Natural killer cell (primary cell): ENCODE data around the gene TMEM161B. TPM values are rescaled to one million over a fixed set of nuclear protein-coding genes. Genes with fewer than 3 reads are reported as not detected.

Experiments
- ATAC-seq, 3 donors: fragments of 150-1000 bp in 2 of 3; fragments of 200-7000 bp in 1 of 3; cut with Tn5 transposase; 1 replicate in 1 of 3; 2 replicates in 2 of 3; pipeline ENCODE4 v1.10.0; 2021; ENCODE audit warnings: mild to moderate bottlenecking in 2 of 3, moderate library complexity in 2 of 3
- DNase-seq, 2 donors: peaks; one replicate each; pipeline versions ENCODE4 v3.0.0 to v3.0.0-alpha.2; 2013 to 2021; ENCODE audit warnings: mixed read lengths in 1 of 2
- H3K27ac ChIP-seq: one replicate; pipeline ENCODE4 v1.5.1; 2013; ENCODE audit warnings: mild to moderate bottlenecking, low read length
- H3K27me3 ChIP-seq: one replicate; pipeline ENCODE4 v1.6.1; 2013; ENCODE audit warnings: low read length; ENCODE audit not compliant: control insufficient read depth, insufficient read depth
- H3K36me3 ChIP-seq: one replicate; pipeline ENCODE4 v1.6.1; 2013; ENCODE audit warnings: low read length; ENCODE audit not compliant: control insufficient read depth, insufficient read depth
- H3K4me1 ChIP-seq: one replicate; pipeline ENCODE4 v1.6.1; 2013; ENCODE audit warnings: low read length; ENCODE audit not compliant: control insufficient read depth, insufficient read depth
- H3K4me3 ChIP-seq: one replicate; pipeline ENCODE4 v1.5.1; 2013; ENCODE audit warnings: low read length
- H3K9me3 ChIP-seq: one replicate; pipeline ENCODE4 v1.6.1; 2013; ENCODE audit warnings: low read length; ENCODE audit not compliant: control insufficient read depth, insufficient read depth
- H3K27ac Mint-ChIP-seq, 2 donors: one replicate each; pipeline ENCODE4 v1.8.0; 2022; ENCODE audit warnings: mild to moderate bottlenecking in 2 of 2, mixed read lengths in 2 of 2, moderate library complexity in 1 of 2
- H3K27me3 Mint-ChIP-seq, 2 donors: one replicate each; pipeline ENCODE4 v1.8.0; 2022; ENCODE audit warnings: low read depth in 2 of 2, mixed read lengths in 2 of 2
- H3K36me3 Mint-ChIP-seq: one replicate; pipeline ENCODE4 v1.8.0; 2022; ENCODE audit warnings: mixed read lengths
- H3K4me1 Mint-ChIP-seq, 2 donors: one replicate each; pipeline ENCODE4 v1.8.0; 2022; ENCODE audit warnings: mixed read lengths in 2 of 2
- H3K4me3 Mint-ChIP-seq: one replicate; pipeline ENCODE4 v1.8.0; 2022; ENCODE audit warnings: mild to moderate bottlenecking, moderate library complexity, mixed read lengths
- H3K9me3 Mint-ChIP-seq, 2 donors: one replicate each; pipeline ENCODE4 v1.8.0; 2022; ENCODE audit warnings: mixed read lengths in 2 of 2
- WGBS: methylation state at CpG from one replicate; pipeline ENCODE4 v1.1.7; 2013; ENCODE audit warnings: missing lambda C conversion rate; ENCODE audit not compliant: insufficient coverage; 5-methylcytosine and 5-hydroxymethylcytosine counted together
- intact Hi-C: fragments of 100-400 bp; cut with micrococcal nuclease; formaldehyde crosslinking; loops from one replicate; pipeline ENCODE4 v1.14.2; 2022
- total RNA-seq, 4 donors: library from RNA; stranded (reverse); fragments of 120-200 nt in 1 of 4; gene quantifications; one replicate each; pipeline versions ENCODE4 v1.2.3 to v1.2.4, GENCODE V29; 2013 to 2022
- TF ChIP-seq, protein P1 (sequence below): fragments of 200-600 bp; IDR thresholded peaks from one replicate; pipeline ENCODE4 v1.8.0; 2022; ENCODE audit warnings: antibody characterized with exemption

Gene TMEM161B
- total RNA-seq, 3 donors from 2014 or later (not counting 1 experiment from before 2014, with no cell fraction given) = 29.8 to 33.9 (median 33.2) TPM

DNA sequence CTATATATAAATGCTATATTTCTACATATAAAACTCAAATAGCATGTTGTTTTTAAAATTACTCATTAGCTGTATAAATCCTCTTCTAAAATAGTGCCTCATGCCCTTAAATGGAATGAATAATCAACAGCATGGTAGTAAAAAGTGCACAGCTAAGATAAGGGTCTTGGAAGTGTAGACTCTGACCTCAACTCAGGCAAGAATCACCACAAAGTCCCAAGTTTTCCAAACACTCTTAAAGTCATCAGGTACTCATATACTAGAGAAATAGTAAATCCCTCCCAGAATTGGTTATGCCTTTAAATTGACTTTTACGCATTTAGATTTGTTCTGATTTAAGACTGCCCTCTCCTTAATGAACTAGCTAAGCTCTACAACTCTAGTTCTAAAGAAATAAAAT lies 113.8 kb downstream of the TMEM161B start:
- intact Hi-C loops = no loop called here
- H3K27ac Mint-ChIP-seq = no peak overlapping the region

DNA sequence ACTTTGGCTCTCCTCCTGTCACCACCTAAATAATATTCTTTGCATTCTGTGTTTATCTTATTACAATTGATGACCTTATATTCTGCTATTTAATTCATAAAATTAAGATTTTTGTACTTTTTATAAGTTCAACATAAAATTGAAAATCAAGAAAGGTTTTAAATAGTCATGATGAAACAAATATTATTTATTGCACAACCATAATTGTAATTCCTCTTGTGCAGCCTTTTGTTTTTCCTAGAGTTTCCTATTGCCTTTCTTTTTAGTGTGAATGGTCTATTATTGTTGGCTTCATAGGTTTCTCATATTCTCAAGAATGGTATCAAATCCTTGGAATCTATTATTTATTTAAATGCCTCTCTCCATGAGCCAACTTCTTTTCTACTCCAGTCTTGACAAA lies 117.9 kb downstream of the TMEM161B start:
- H3K4me1 Mint-ChIP-seq = peaks cover 0 to 3% of the 10 kb centered on the region in 2 donors
- Histone ChIP-seq H3K4me1 (peaks cover 4% of the 10 kb centered on the region), H3K27ac (no peak overlapping the region), H3K9me3 (no peaks in the 10 kb centered on the region), H3K4me3 (no peak overlapping the region), H3K36me3 (no peaks in the 10 kb centered on the region), H3K27me3 (peaks cover 34% of the 10 kb centered on the region)
- H3K36me3 Mint-ChIP-seq = peaks cover 16% of the 10 kb centered on the region
- intact Hi-C loops = no loop called here
- DNase-seq = no peak
- H3K27ac Mint-ChIP-seq = no peak overlapping the region
- peaks cover 37 to 60% of the 10 kb centered on the region in 2 donors for H3K27me3 Mint-ChIP-seq
- H3K9me3 Mint-ChIP-seq = peaks cover 2 to 12% of the 10 kb centered on the region in 2 donors
- ATAC-seq = no peak
- TF ChIP-seq, protein P1, sequence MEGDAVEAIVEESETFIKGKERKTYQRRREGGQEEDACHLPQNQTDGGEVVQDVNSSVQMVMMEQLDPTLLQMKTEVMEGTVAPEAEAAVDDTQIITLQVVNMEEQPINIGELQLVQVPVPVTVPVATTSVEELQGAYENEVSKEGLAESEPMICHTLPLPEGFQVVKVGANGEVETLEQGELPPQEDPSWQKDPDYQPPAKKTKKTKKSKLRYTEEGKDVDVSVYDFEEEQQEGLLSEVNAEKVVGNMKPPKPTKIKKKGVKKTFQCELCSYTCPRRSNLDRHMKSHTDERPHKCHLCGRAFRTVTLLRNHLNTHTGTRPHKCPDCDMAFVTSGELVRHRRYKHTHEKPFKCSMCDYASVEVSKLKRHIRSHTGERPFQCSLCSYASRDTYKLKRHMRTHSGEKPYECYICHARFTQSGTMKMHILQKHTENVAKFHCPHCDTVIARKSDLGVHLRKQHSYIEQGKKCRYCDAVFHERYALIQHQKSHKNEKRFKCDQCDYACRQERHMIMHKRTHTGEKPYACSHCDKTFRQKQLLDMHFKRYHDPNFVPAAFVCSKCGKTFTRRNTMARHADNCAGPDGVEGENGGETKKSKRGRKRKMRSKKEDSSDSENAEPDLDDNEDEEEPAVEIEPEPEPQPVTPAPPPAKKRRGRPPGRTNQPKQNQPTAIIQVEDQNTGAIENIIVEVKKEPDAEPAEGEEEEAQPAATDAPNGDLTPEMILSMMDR = no peak
- no peak overlapping the region for H3K4me3 Mint-ChIP-seq

More for the DNA sequence above, 113.8 kb downstream of the TMEM161B start:
- 92% methylated on average over 1 of the region's 1 CpG for WGBS
- peaks cover 35 to 65% of the 10 kb centered on the region in 2 donors for H3K27me3 Mint-ChIP-seq
- TF ChIP-seq, protein P1 = no peak
- Histone ChIP-seq H3K36me3 (no peaks in the 10 kb centered on the region), H3K9me3 (no peaks in the 10 kb centered on the region), H3K27ac (no peak overlapping the region), H3K4me1 (no peaks in the 10 kb centered on the region), H3K27me3 (peaks cover 15% of the 10 kb centered on the region), H3K4me3 (no peak overlapping the region)
- ATAC-seq (no peak), DNase-seq (no peak)
- peaks cover 16% of the 10 kb centered on the region for H3K36me3 Mint-ChIP-seq
- H3K9me3 Mint-ChIP-seq = peaks cover 2 to 12% of the 10 kb centered on the region in 2 donors
- no peaks in the 10 kb centered on the region for H3K4me1 Mint-ChIP-seq
- H3K4me3 Mint-ChIP-seq = no peak overlapping the region

DNA sequence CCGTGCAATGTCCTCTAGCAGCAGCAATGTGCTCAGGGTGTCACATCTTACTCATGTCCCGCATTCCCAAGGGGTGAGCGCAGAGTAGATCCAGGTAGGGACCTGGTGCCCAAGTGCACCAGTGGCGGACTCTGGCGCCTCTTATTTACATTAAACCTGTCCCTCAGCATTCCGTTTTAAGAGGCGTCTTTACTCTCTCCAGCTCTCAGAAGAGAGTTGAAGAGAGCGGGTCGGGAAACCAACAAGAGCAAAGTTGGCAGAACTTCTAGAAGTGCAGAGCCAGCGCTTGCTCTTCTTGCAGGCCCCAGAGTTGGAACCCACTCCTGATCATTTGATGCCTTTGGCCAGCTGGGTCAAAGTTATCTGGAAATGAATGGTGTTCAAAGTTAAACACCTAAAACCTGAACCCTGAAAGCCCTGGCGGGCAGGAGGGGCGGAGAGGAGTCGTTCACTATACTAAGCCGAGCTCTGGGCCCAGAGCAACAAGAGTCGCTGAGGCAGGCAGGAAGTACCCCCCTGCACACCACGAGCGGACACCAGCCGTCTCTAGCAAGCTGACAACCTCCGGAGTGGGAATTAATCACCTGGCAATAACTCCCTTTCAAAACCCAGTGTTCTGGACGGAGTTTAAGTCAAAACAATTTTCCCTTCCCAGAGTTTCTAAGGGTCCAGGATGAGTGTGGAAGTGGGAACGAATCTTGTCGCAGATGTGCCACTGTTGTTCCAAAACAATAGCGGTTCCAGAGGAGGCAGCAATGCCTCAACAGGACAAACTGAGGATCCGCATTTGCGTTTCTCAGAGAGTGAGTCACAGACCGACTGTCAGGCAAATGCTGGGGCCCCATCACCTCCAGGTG lies 122.8 kb downstream of the TMEM161B start:
- intact Hi-C loops = loop anchor here (10.0 kb wide), 1 partner anchor 731 kb away; the partner anchor contains the start of gene CCNH
- peaks cover 1% of the 10 kb centered on the region for H3K36me3 Mint-ChIP-seq
- peaks cover 61% of the 10 kb centered on the region for H3K27me3 ChIP-seq
- H3K27ac Mint-ChIP-seq = peak overlapping the region in 1 of 2 donors; percentile 50
- peaks cover 15 to 19% of the 10 kb centered on the region in 2 donors for H3K4me1 Mint-ChIP-seq
- H3K4me1 ChIP-seq = peaks cover 46% of the 10 kb centered on the region
- peaks cover 0 to 3% of the 10 kb centered on the region in 2 donors for H3K9me3 Mint-ChIP-seq
- no peak for ATAC-seq
- peak in 1 of 2 donors; percentile 16 for DNase-seq
- H3K9me3 ChIP-seq = peaks cover 5% of the 10 kb centered on the region
- no peaks in the 10 kb centered on the region for H3K36me3 ChIP-seq
- peak overlapping the region; percentile 62 for H3K4me3 Mint-ChIP-seq
- H3K27me3 Mint-ChIP-seq = peaks cover 30 to 37% of the 10 kb centered on the region in 2 donors
- H3K27ac ChIP-seq = no peak overlapping the region
- H3K4me3 ChIP-seq = no peak overlapping the region
- 14% methylated on average over 24 of the region's 26 CpGs for WGBS
- TF ChIP-seq, protein P1 = no peak
